Activated naive CD8-positive, alpha-beta T cell treated with anti-CD3 and anti-CD28 coated beads, Interleukin-2, amount 10 ng/mL, durations not matched to agents 7 days and 5 days (primary cell): ENCODE results near the gene SRRM3. TPM values are rescaled to one million over a fixed set of nuclear protein-coding genes. Genes with fewer than 3 reads are reported as not detected.
"Not testable (repeated sequence)": the region's sequence is repeated elsewhere in the genome, so short reads cannot be mapped to it uniquely, and the experiment has no call there.

ENCODE experiments used
- ATAC-seq: fragments of 150-1000 bp; cut with Tn5 transposase; one replicate; pipeline ENCODE4 v1.10.0; 2021; ENCODE audit warnings: low read depth, moderate library complexity
- POLR2A ChIA-PET: fragments of 350-600 bp; sonication (Branson Sonifier 250); formaldehyde crosslinking; loops from one replicate; lab custom pipeline; 2021; ENCODE audit warnings: antibody characterized with exemption; lab: Charles Lee
- DNase-seq: peaks from one replicate; pipeline ENCODE4 v3.0.0; 2021
- H3K27ac Mint-ChIP-seq: one replicate; pipeline ENCODE4 v1.8.0; 2022; ENCODE audit warnings: mild to moderate bottlenecking, mixed read lengths
- H3K27me3 Mint-ChIP-seq: one replicate; pipeline ENCODE4 v1.8.0; 2022; ENCODE audit warnings: mild to moderate bottlenecking, moderate library complexity, mixed read lengths
- H3K36me3 Mint-ChIP-seq: one replicate; pipeline ENCODE4 v1.8.0; 2021; ENCODE audit warnings: mild to moderate bottlenecking, mixed read lengths
- H3K4me1 Mint-ChIP-seq: one replicate; pipeline ENCODE4 v1.8.0; 2021; ENCODE audit warnings: mixed read lengths
- H3K4me3 Mint-ChIP-seq: one replicate; pipeline ENCODE4 v1.8.0; 2022; ENCODE audit warnings: mild to moderate bottlenecking, moderate library complexity, mixed read lengths
- H3K9me3 Mint-ChIP-seq: one replicate; pipeline ENCODE4 v1.8.0; 2021; ENCODE audit warnings: mixed read lengths
- total RNA-seq, 2 experiments: library from RNA; stranded (reverse); gene quantifications; one replicate each; pipeline ENCODE4 v1.2.3, GENCODE V29; 2021

The SRRM3 gene
- total RNA-seq, 2 experiments from 2014 or later, result not detected

GRCh38 chr7:76267107-76267893, 65.6 kb downstream of the SRRM3 start:
- POLR2A ChIA-PET, result interaction anchor here (0.6 kb wide), 1 partner anchor 100 kb away, joined by 3 read pairs; no protein-coding TSS in a partner anchor
- no peaks in the 10 kb centered on the region for H3K9me3 Mint-ChIP-seq
- H3K27me3 Mint-ChIP-seq, result peaks cover 17% of the 10 kb centered on the region
- H3K27ac Mint-ChIP-seq, result no peak overlapping the region
- peaks cover 4% of the 10 kb centered on the region for H3K4me1 Mint-ChIP-seq
- ATAC-seq (peak; percentile 53), DNase-seq (peak; percentile 61)
- H3K4me3 Mint-ChIP-seq, result peak overlapping the region; percentile 62
- H3K36me3 Mint-ChIP-seq, result no peaks in the 10 kb centered on the region

- Mint-ChIP-seq H3K4me1 (peaks cover 7% of the 10 kb centered on the region), H3K36me3 (no peaks in the 10 kb centered on the region), H3K4me3 (peak overlapping the region; percentile 44), H3K27me3 (peaks cover 16% of the 10 kb centered on the region), H3K27ac (no peak overlapping the region), H3K9me3 (no peaks in the 10 kb centered on the region)
- POLR2A ChIA-PET, result no interaction called here
- ATAC-seq (no peak), DNase-seq (no peak)
These were observed 66.1 kb downstream of the SRRM3 start for GRCh38 chr7:76267894-76268183.

- H3K27me3 Mint-ChIP-seq, result peaks cover 16% of the 10 kb centered on the region
- H3K9me3 Mint-ChIP-seq, result no peaks in the 10 kb centered on the region
- H3K4me3 Mint-ChIP-seq, result peak overlapping the region; percentile 35
- H3K4me1 Mint-ChIP-seq, result peaks cover 10% of the 10 kb centered on the region
- POLR2A ChIA-PET, result no interaction called here
- H3K27ac Mint-ChIP-seq, result no peak overlapping the region
- no peaks in the 10 kb centered on the region for H3K36me3 Mint-ChIP-seq
- DNase-seq (no peak), ATAC-seq (no peak)
These were observed 66.7 kb downstream of the SRRM3 start for GRCh38 chr7:76268376-76268775.

GRCh38 chr7:76269895-76270294, 68.2 kb downstream of the SRRM3 start:
- Mint-ChIP-seq H3K27ac (no peak overlapping the region), H3K27me3 (peaks cover 16% of the 10 kb centered on the region), H3K36me3 (no peaks in the 10 kb centered on the region)

GRCh38 chr7:76271384-76271783, 69.7 kb downstream of the SRRM3 start:
- H3K4me1 Mint-ChIP-seq, result peaks cover 15% of the 10 kb centered on the region
- H3K36me3 Mint-ChIP-seq, DNase-seq, ATAC-seq, H3K9me3 Mint-ChIP-seq, H3K27ac Mint-ChIP-seq, H3K4me3 Mint-ChIP-seq: not testable (repeated sequence)
- POLR2A ChIA-PET, result interaction anchor here (0.8 kb wide), 1 partner anchor 20 kb away, joined by 3 read pairs; no protein-coding TSS in a partner anchor
- H3K27me3 Mint-ChIP-seq, result peaks cover 16% of the 10 kb centered on the region

More at GRCh38 chr7:76269895-76270294, 68.2 kb downstream of the SRRM3 start:
- Mint-ChIP-seq H3K9me3 (no peaks in the 10 kb centered on the region), H3K4me3 (no peak overlapping the region), H3K4me1 (peaks cover 15% of the 10 kb centered on the region)
- POLR2A ChIA-PET, result no interaction called here
- DNase-seq (no peak), ATAC-seq (no peak)

GRCh38 chr7:76272142-76272541, 70.4 kb downstream of the SRRM3 start:
- no peak for ATAC-seq
- Mint-ChIP-seq H3K9me3 (no peaks in the 10 kb centered on the region), H3K27ac (no peak overlapping the region), H3K4me3 (no peak overlapping the region), H3K36me3 (no peaks in the 10 kb centered on the region), H3K4me1 (peaks cover 15% of the 10 kb centered on the region), H3K27me3 (peaks cover 12% of the 10 kb centered on the region)
- POLR2A ChIA-PET, result no interaction called here
- no peak for DNase-seq

- DNase-seq (no peak), ATAC-seq (peak; percentile 62)
- POLR2A ChIA-PET, result interaction anchor here (0.6 to 0.8 kb wide), 2 partner anchors 13 to 59 kb away, joined by 4 read pairs; no protein-coding TSS in a partner anchor
- H3K4me1 Mint-ChIP-seq, result peaks cover 13% of the 10 kb centered on the region
- H3K27ac Mint-ChIP-seq, result peak overlapping the region; percentile 81
- H3K36me3 Mint-ChIP-seq, result no peaks in the 10 kb centered on the region
- peak overlapping the region; percentile 63 for H3K4me3 Mint-ChIP-seq
- H3K9me3 Mint-ChIP-seq, result no peaks in the 10 kb centered on the region
- peaks cover 17% of the 10 kb centered on the region for H3K27me3 Mint-ChIP-seq
These were observed 71.3 kb downstream of the SRRM3 start for GRCh38 chr7:76272851-76273497.

- DNase-seq, result no peak
- no peak for ATAC-seq
- Mint-ChIP-seq H3K9me3 (no peaks in the 10 kb centered on the region), H3K36me3 (no peaks in the 10 kb centered on the region), H3K27ac (peak overlapping the region; percentile 77), H3K4me1 (peaks cover 11% of the 10 kb centered on the region), H3K27me3 (peaks cover 13% of the 10 kb centered on the region), H3K4me3 (peak overlapping the region; percentile 32)
- POLR2A ChIA-PET, result interaction anchor here (0.6 to 0.8 kb wide), 2 partner anchors 13 to 59 kb away, joined by 4 read pairs; no protein-coding TSS in a partner anchor
These were observed 71.8 kb downstream of the SRRM3 start for GRCh38 chr7:76273503-76273902.

- POLR2A ChIA-PET, result no interaction called here
- Mint-ChIP-seq H3K4me1 (peaks cover 13% of the 10 kb centered on the region), H3K36me3 (peaks cover 2% of the 10 kb centered on the region), H3K4me3 (no peak overlapping the region), H3K27me3 (peaks cover 45% of the 10 kb centered on the region), H3K27ac (no peak overlapping the region), H3K9me3 (no peaks in the 10 kb centered on the region)
- no peak for ATAC-seq
- DNase-seq, result no peak
These were observed 76.8 kb downstream of the SRRM3 start for GRCh38 chr7:76278540-76278939.

- no peak for ATAC-seq
- H3K27me3 Mint-ChIP-seq, result peaks cover 60% of the 10 kb centered on the region
These were observed 78.7 kb downstream of the SRRM3 start for GRCh38 chr7:76280408-76280807.

GRCh38 chr7:76281006-76281705, 79.5 kb downstream of the SRRM3 start:
- ATAC-seq, result peak; percentile 45
- H3K9me3 Mint-ChIP-seq, result no peaks in the 10 kb centered on the region
- H3K36me3 Mint-ChIP-seq, result peaks cover 2% of the 10 kb centered on the region
- H3K4me1 Mint-ChIP-seq, result peaks cover 10% of the 10 kb centered on the region
- H3K4me3 Mint-ChIP-seq, result peak overlapping the region; percentile 70
- DNase-seq, result no peak
- POLR2A ChIA-PET, result interaction anchor here (1.8 kb wide), 1 partner anchor 36 kb away, joined by 7 read pairs; no protein-coding TSS in a partner anchor
- peak overlapping the region; percentile 44 for H3K27ac Mint-ChIP-seq
- peaks cover 60% of the 10 kb centered on the region for H3K27me3 Mint-ChIP-seq

More at GRCh38 chr7:76280408-76280807, 78.7 kb downstream of the SRRM3 start:
- Mint-ChIP-seq H3K27ac (no peak overlapping the region), H3K4me3 (no peak overlapping the region), H3K36me3 (peaks cover 2% of the 10 kb centered on the region), H3K9me3 (no peaks in the 10 kb centered on the region), H3K4me1 (peaks cover 10% of the 10 kb centered on the region)
- no peak for DNase-seq
- POLR2A ChIA-PET, result no interaction called here

- Mint-ChIP-seq H3K27me3 (peaks cover 59% of the 10 kb centered on the region), H3K9me3 (no peaks in the 10 kb centered on the region)
- ATAC-seq, result peak; percentile 15
These were observed 80.1 kb downstream of the SRRM3 start for GRCh38 chr7:76281706-76282343.

More at GRCh38 chr7:76281706-76282343, 80.1 kb downstream of the SRRM3 start:
- POLR2A ChIA-PET, result interaction anchor here (1.8 kb wide), 1 partner anchor 36 kb away, joined by 7 read pairs; no protein-coding TSS in a partner anchor
- DNase-seq, result no peak
- H3K4me1 Mint-ChIP-seq, result peaks cover 10% of the 10 kb centered on the region
- peaks cover 2% of the 10 kb centered on the region for H3K36me3 Mint-ChIP-seq
- peak overlapping the region; percentile 67 for H3K4me3 Mint-ChIP-seq
- H3K27ac Mint-ChIP-seq, result no peak overlapping the region
